H1 (cell line): ENCODE measurements around the gene GDNF. TPM values are rescaled to one million over a fixed set of nuclear protein-coding genes. Genes with fewer than 3 reads are reported as not detected.

Experiments
- CHD2 ChIP-seq: IDR thresholded peaks from 2 replicates; pipeline ENCODE4 v1.6.1; 2012; ENCODE audit warnings: low read length, improper control_type of control experiment
- EGR1 ChIP-seq: IDR thresholded peaks from 2 replicates; pipeline ENCODE4 v1.6.1; 2011; ENCODE audit warnings: low read depth, low read length, borderline replicate concordance
- EZH2 ChIP-seq: fragments of 200-600 bp; sonication (generic); IDR thresholded peaks from 2 replicates; pipeline ENCODE4 v1.7.1; 2012; ENCODE audit warnings: low read depth, mild to moderate bottlenecking, moderate library complexity, low read length, inconsistent platforms; ENCODE audit not compliant: severe bottlenecking
- MAFK ChIP-seq: IDR thresholded peaks from 2 replicates; pipeline ENCODE4 v1.6.1; 2012; ENCODE audit warnings: low read depth, mild to moderate bottlenecking, improper control_type of control experiment, low read length
- RXRA ChIP-seq: IDR thresholded peaks from 2 replicates; pipeline ENCODE4 v1.6.1; 2011; ENCODE audit warnings: low read depth, mild to moderate bottlenecking, low read length, moderate library complexity; ENCODE audit not compliant: insufficient read depth
- TAF1 ChIP-seq: IDR thresholded peaks from 2 replicates; pipeline ENCODE4 v1.6.1; 2011; ENCODE audit warnings: mild to moderate bottlenecking, low read depth, low read length
- TEAD4 ChIP-seq: IDR thresholded peaks from 2 replicates; pipeline ENCODE4 v1.6.1; 2012; ENCODE audit warnings: low read depth, low read length, inconsistent platforms, mixed read lengths
- YY1 ChIP-seq: IDR thresholded peaks from 2 replicates; pipeline ENCODE4 v1.6.1; 2011; ENCODE audit warnings: low read depth, mild to moderate bottlenecking, low read length
- polyA plus RNA-seq, 7 experiments: library from polyadenylated mRNA; depleted of rRNA in 3 of 7; stranded (reverse) in 5 of 7; unstranded in 2 of 7; fragments of >200 nt in 5 of 7; fragments of 200-250 nt in 2 of 7; gene quantifications; 1 replicate in 5 of 7; 2 replicates in 1 of 7; 4 replicates in 1 of 7; pipeline versions ENCODE4 v1.2.1 to v1.2.3, GENCODE V29; 2011 to 2013; ENCODE audit warnings: missing spikeins in 2 of 7, mixed read lengths in 2 of 7
- total RNA-seq: library from RNA; stranded (reverse); fragmentation: NEBNext Ultra II Directional; extraction: Animal tissue kit (Norgen Biotek cat#: 25700); gene quantifications from 2 replicates; pipeline ENCODE4 v1.2.1, GENCODE V29; 2021
- TF ChIP-seq, protein P1 (sequence below): fragments of 300-600 bp; sonication (generic); IDR thresholded peaks from 2 replicates; pipeline ENCODE4 v1.7.1; 2012; ENCODE audit warnings: low read length, moderate library complexity, mild to moderate bottlenecking, inconsistent platforms; ENCODE audit not compliant: insufficient replicate concordance
- TF ChIP-seq, protein P2 (sequence below): IDR thresholded peaks from 2 replicates; pipeline ENCODE4 v1.6.1; 2012; ENCODE audit warnings: low read length, inconsistent platforms

GDNF gene
- total and polyA plus RNA-seq, 2 of the 8 experiments (the other 6 are each of a cell fraction or from before 2014, with no cell fraction given): 0.15 to 2.0 TPM

DNA sequence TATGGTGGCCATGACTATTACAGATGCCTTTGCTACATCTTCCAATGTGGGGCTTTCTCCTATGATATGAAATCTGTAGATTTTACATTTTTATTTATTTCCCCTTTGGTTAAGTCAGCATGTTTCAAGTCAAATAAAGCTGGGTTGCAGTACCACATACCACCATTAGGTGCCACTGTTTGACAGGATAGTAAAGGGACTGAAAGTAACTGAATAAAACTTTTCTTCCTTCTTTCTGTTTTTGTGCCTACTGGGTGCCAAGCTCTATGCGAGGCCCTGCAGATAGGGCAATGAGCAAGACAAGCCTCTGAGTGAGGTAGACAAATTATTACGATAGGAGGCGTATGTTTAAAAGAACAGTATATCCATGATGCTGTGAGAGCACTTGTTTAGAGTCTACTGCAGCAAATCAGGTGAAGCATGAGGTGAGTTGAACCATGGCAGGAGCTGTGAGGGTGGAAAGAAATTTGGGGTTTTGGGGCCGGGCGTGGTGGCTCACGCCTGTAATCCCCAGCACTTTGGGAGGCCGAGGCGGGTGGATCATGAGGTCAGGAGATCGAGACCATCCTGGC lies 64.8 kb downstream of the GDNF start (continued):
- TF ChIP-seq, protein P1, sequence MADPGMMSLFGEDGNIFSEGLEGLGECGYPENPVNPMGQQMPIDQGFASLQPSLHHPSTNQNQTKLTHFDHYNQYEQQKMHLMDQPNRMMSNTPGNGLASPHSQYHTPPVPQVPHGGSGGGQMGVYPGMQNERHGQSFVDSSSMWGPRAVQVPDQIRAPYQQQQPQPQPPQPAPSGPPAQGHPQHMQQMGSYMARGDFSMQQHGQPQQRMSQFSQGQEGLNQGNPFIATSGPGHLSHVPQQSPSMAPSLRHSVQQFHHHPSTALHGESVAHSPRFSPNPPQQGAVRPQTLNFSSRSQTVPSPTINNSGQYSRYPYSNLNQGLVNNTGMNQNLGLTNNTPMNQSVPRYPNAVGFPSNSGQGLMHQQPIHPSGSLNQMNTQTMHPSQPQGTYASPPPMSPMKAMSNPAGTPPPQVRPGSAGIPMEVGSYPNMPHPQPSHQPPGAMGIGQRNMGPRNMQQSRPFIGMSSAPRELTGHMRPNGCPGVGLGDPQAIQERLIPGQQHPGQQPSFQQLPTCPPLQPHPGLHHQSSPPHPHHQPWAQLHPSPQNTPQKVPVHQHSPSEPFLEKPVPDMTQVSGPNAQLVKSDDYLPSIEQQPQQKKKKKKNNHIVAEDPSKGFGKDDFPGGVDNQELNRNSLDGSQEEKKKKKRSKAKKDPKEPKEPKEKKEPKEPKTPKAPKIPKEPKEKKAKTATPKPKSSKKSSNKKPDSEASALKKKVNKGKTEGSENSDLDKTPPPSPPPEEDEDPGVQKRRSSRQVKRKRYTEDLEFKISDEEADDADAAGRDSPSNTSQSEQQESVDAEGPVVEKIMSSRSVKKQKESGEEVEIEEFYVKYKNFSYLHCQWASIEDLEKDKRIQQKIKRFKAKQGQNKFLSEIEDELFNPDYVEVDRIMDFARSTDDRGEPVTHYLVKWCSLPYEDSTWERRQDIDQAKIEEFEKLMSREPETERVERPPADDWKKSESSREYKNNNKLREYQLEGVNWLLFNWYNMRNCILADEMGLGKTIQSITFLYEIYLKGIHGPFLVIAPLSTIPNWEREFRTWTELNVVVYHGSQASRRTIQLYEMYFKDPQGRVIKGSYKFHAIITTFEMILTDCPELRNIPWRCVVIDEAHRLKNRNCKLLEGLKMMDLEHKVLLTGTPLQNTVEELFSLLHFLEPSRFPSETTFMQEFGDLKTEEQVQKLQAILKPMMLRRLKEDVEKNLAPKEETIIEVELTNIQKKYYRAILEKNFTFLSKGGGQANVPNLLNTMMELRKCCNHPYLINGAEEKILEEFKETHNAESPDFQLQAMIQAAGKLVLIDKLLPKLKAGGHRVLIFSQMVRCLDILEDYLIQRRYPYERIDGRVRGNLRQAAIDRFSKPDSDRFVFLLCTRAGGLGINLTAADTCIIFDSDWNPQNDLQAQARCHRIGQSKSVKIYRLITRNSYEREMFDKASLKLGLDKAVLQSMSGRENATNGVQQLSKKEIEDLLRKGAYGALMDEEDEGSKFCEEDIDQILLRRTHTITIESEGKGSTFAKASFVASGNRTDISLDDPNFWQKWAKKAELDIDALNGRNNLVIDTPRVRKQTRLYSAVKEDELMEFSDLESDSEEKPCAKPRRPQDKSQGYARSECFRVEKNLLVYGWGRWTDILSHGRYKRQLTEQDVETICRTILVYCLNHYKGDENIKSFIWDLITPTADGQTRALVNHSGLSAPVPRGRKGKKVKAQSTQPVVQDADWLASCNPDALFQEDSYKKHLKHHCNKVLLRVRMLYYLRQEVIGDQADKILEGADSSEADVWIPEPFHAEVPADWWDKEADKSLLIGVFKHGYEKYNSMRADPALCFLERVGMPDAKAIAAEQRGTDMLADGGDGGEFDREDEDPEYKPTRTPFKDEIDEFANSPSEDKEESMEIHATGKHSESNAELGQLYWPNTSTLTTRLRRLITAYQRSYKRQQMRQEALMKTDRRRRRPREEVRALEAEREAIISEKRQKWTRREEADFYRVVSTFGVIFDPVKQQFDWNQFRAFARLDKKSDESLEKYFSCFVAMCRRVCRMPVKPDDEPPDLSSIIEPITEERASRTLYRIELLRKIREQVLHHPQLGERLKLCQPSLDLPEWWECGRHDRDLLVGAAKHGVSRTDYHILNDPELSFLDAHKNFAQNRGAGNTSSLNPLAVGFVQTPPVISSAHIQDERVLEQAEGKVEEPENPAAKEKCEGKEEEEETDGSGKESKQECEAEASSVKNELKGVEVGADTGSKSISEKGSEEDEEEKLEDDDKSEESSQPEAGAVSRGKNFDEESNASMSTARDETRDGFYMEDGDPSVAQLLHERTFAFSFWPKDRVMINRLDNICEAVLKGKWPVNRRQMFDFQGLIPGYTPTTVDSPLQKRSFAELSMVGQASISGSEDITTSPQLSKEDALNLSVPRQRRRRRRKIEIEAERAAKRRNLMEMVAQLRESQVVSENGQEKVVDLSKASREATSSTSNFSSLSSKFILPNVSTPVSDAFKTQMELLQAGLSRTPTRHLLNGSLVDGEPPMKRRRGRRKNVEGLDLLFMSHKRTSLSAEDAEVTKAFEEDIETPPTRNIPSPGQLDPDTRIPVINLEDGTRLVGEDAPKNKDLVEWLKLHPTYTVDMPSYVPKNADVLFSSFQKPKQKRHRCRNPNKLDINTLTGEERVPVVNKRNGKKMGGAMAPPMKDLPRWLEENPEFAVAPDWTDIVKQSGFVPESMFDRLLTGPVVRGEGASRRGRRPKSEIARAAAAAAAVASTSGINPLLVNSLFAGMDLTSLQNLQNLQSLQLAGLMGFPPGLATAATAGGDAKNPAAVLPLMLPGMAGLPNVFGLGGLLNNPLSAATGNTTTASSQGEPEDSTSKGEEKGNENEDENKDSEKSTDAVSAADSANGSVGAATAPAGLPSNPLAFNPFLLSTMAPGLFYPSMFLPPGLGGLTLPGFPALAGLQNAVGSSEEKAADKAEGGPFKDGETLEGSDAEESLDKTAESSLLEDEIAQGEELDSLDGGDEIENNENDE: no peak
- no peak for TF ChIP-seq EGR1
- TF ChIP-seq TAF1: no peak
- TF ChIP-seq YY1: no peak
- no peak for TF ChIP-seq CHD2
- no peak for TF ChIP-seq RXRA
- no peak for TF ChIP-seq EZH2
- TF ChIP-seq TEAD4: peak; percentile 58
- TF ChIP-seq, protein P2, sequence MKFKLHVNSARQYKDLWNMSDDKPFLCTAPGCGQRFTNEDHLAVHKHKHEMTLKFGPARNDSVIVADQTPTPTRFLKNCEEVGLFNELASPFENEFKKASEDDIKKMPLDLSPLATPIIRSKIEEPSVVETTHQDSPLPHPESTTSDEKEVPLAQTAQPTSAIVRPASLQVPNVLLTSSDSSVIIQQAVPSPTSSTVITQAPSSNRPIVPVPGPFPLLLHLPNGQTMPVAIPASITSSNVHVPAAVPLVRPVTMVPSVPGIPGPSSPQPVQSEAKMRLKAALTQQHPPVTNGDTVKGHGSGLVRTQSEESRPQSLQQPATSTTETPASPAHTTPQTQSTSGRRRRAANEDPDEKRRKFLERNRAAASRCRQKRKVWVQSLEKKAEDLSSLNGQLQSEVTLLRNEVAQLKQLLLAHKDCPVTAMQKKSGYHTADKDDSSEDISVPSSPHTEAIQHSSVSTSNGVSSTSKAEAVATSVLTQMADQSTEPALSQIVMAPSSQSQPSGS: no peak
- TF ChIP-seq MAFK: 0 out of 2 replicates have a peak, but pooled peaks have one; percentile 4
